Effector memory CD8-positive, alpha-beta T cell (primary cell): Measurements from ENCODE around the gene DYSF.

Source experiments
- ATAC-seq: fragments of 150-1000 bp; cut with Tn5 transposase; replicated peaks from 2 replicates; pipeline ENCODE4 v1.10.0; 2021; ENCODE audit warnings: mild to moderate bottlenecking, moderate library complexity
- DNase-seq, 3 experiments: peaks; one replicate each; pipeline ENCODE4 v3.0.0; 2021
- H3K27ac Mint-ChIP-seq, 2 donors: one replicate each; pipeline ENCODE4 v1.8.0; 2022; ENCODE audit warnings: mild to moderate bottlenecking in 2 of 2, mixed read lengths in 2 of 2, moderate library complexity in 2 of 2
- H3K27me3 Mint-ChIP-seq, 2 donors: one replicate each; pipeline ENCODE4 v1.8.0; 2022; ENCODE audit warnings: mixed read lengths in 2 of 2
- H3K36me3 Mint-ChIP-seq: one replicate; pipeline ENCODE4 v1.8.0; 2022; ENCODE audit warnings: mild to moderate bottlenecking, moderate library complexity, mixed read lengths; ENCODE audit not compliant: insufficient read depth
- H3K4me1 Mint-ChIP-seq, 2 donors: one replicate each; pipeline ENCODE4 v1.8.0; 2022; ENCODE audit warnings: low read depth in 2 of 2, mixed read lengths in 2 of 2
- H3K4me3 Mint-ChIP-seq, 2 donors: one replicate each; pipeline ENCODE4 v1.8.0; 2022; ENCODE audit warnings: mild to moderate bottlenecking in 2 of 2, mixed read lengths in 2 of 2, moderate library complexity in 2 of 2
- H3K9me3 Mint-ChIP-seq, 2 donors: one replicate each; pipeline ENCODE4 v1.8.0; 2022; ENCODE audit warnings: mixed read lengths in 2 of 2

DYSF gene

DNA sequence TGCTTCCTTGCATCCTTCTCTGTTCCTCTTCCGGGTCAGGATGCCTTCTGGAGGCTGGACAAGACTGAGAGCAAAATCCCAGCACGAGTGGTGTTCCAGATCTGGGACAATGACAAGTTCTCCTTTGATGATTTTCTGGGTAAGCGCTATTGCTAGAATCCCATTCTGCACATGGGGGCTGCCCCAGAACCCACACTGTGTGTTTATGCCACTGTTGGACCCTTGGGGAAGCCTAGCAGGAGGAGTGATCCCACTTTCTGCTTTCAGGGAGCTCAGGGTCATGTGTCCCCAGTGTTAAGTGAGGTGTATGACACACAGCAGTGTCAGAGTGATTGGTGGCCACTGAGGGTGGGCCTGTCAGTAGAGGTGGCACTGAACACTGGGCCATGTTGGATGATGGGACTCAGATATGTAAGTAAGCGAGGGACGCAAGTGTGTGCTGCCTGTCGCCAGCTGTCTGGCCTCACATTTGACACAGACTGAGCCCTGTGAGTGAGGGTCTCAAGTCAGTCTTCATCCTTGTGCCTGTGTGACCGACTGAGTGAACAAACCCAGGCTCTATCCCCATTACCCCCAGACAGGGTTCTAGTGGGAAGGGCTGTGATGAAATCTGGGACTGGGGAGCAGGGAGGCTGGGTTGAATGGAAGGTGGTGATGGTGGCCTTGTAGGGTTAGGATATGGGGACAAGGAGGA, 220.9 kb downstream of the DYSF start:
- no peaks in the 10 kb centered on the region for H3K9me3 Mint-ChIP-seq
- DNase-seq, result no peak
- no peak overlapping the region for H3K4me3 Mint-ChIP-seq
- H3K36me3 Mint-ChIP-seq, result peaks cover 2% of the 10 kb centered on the region
- no peak for ATAC-seq
- H3K27me3 Mint-ChIP-seq, result peaks cover 8 to 27% of the 10 kb centered on the region in 2 donors
- H3K27ac Mint-ChIP-seq, result no peak overlapping the region
- no peaks in the 10 kb centered on the region for H3K4me1 Mint-ChIP-seq

- Mint-ChIP-seq H3K27me3 (peaks cover under 1 to 21% of the 10 kb centered on the region in 2 donors), H3K27ac (no peak overlapping the region), H3K4me1 (no peaks in the 10 kb centered on the region), H3K4me3 (no peak overlapping the region), H3K9me3 (no peaks in the 10 kb centered on the region), H3K36me3 (no peaks in the 10 kb centered on the region)
- ATAC-seq (no peak), DNase-seq (no peak)
Measured at GRCh38 chr2:71675296-71675695, 221.9 kb downstream of the DYSF start.

- no peak for DNase-seq
- H3K36me3 Mint-ChIP-seq, result no peaks in the 10 kb centered on the region
- no peak overlapping the region for H3K4me3 Mint-ChIP-seq
- no peak overlapping the region for H3K27ac Mint-ChIP-seq
- H3K27me3 Mint-ChIP-seq, result peaks cover 0 to 29% of the 10 kb centered on the region in 2 donors
- H3K4me1 Mint-ChIP-seq, result peaks cover 0 to 2% of the 10 kb centered on the region in 2 donors
- H3K9me3 Mint-ChIP-seq, result no peaks in the 10 kb centered on the region
- no peak for ATAC-seq
Measured at GRCh38 chr2:71678874-71679273, 225.5 kb downstream of the DYSF start.

DNA sequence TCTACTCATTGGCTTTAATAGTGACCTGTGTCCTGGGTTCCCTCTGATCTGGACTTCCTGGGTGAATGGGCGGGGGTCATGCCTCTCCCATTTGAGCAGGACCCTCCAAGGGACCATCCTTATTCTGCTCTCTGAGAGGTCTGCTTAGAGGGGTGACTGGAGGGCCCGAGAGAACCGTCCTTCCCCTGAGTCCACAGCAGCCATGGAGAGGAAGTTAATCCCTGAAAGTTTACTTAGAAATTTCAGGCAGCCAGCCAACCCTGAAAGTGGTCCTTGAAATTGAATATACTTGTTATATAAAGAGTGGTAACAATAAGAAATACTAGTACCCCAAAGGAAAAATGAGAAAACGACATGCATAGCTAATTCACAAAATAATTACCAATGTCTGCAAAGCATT, 226.1 kb downstream of the DYSF start:
- Mint-ChIP-seq H3K36me3 (no peaks in the 10 kb centered on the region), H3K27me3 (peaks cover 0 to 30% of the 10 kb centered on the region in 2 donors), H3K9me3 (no peaks in the 10 kb centered on the region), H3K27ac (no peak overlapping the region), H3K4me1 (peaks cover 0 to 2% of the 10 kb centered on the region in 2 donors), H3K4me3 (no peak overlapping the region)
- DNase-seq, result no peak
- no peak for ATAC-seq

DNA sequence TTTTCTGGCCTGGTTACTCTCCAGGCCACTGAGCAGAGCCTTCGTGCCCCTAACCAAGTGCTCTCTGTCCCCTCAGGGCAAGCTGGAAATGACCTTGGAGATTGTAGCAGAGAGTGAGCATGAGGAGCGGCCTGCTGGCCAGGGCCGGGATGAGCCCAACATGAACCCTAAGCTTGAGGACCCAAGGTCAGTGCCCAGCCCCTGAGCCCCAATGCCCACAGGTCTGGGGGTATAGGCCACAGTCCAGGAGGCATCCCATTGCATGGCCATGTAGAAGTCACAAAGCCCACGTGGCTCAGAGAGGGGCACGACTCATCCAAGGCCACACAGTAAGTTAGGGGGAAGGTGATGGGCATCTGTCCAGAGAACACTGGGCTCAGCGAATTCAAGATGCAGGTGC, 227.6 kb downstream of the DYSF start:
- DNase-seq, result no peak
- Mint-ChIP-seq H3K27me3 (peaks cover 0 to 25% of the 10 kb centered on the region in 2 donors), H3K27ac (no peak overlapping the region), H3K9me3 (no peaks in the 10 kb centered on the region), H3K4me3 (no peak overlapping the region), H3K4me1 (peaks cover 0 to 2% of the 10 kb centered on the region in 2 donors), H3K36me3 (no peaks in the 10 kb centered on the region)
- ATAC-seq, result no peak

DNA sequence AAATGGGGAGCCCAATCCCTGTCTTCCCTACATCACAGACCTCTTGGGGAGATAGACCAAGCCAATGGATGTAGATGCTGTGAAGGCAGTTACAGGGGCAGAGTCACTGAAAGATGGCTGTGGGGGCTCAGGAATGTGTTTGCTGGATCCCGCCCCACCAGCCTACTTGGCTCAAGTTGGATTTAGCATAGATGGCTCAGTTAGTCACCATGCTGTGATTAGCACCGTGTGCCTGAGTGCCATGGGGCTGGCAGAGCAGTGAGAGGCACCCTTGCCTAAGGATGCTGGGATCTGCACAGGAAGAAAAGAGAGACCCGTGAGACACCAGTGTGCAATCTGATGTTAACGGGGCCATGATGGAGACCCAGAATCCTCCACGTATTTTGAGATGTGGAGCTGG, 228.3 kb downstream of the DYSF start:
- ATAC-seq, result no peak
- no peak overlapping the region for H3K27ac Mint-ChIP-seq
- no peak for DNase-seq
- H3K4me3 Mint-ChIP-seq, result no peak overlapping the region
- H3K36me3 Mint-ChIP-seq, result no peaks in the 10 kb centered on the region
- peaks cover 0 to 25% of the 10 kb centered on the region in 2 donors for H3K27me3 Mint-ChIP-seq
- peaks cover 0 to 2% of the 10 kb centered on the region in 2 donors for H3K4me1 Mint-ChIP-seq
- no peaks in the 10 kb centered on the region for H3K9me3 Mint-ChIP-seq

DNA sequence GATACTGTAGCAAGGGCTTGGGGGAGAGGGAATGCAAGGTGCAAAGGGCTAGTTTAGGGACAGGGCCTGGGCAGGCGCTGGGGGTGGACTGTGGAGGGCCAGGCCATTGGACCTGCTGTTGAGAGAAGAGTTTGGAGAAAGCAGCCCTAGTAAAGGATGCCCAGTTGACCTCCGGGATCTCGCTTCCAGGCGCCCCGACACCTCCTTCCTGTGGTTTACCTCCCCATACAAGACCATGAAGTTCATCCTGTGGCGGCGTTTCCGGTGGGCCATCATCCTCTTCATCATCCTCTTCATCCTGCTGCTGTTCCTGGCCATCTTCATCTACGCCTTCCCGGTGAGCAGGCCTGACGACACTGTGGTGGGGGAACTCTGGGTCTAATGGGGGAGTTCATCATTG, 229.0 kb downstream of the DYSF start:
- Mint-ChIP-seq H3K27me3 (peaks cover 0 to 25% of the 10 kb centered on the region in 2 donors), H3K4me3 (no peak overlapping the region), H3K36me3 (no peaks in the 10 kb centered on the region), H3K27ac (no peak overlapping the region), H3K4me1 (peaks cover 0 to 2% of the 10 kb centered on the region in 2 donors), H3K9me3 (no peaks in the 10 kb centered on the region)
- no peak for DNase-seq
- ATAC-seq, result no peak

- Mint-ChIP-seq H3K27ac (no peak overlapping the region), H3K27me3 (peaks cover 0 to 25% of the 10 kb centered on the region in 2 donors), H3K4me3 (no peak overlapping the region), H3K36me3 (no peaks in the 10 kb centered on the region), H3K4me1 (peaks cover 0 to 2% of the 10 kb centered on the region in 2 donors), H3K9me3 (no peaks in the 10 kb centered on the region)
- ATAC-seq, result no peak
- no peak for DNase-seq
Measured at GRCh38 chr2:71683070-71683469, 229.7 kb downstream of the DYSF start.

DNA sequence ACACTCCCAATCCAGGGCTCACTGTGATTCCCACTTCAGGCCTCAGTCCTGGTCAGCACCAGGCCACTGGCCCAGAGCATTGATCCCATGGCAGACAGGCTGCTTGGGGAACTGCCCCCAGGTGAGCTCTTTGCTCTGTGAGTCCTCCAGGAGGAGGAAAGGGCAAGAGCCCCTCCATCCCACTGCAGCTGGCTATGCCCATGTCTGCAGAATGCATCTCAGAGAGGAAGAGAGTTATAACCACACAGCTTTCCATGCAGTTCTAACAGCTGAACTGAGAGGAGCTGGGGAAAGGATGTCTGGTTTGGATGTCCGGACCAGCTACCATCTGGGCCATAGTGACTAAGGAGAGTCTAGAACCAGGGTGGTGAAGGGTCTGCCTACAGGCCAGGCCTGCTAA, 230.3 kb downstream of the DYSF start:
- H3K27me3 Mint-ChIP-seq, result peaks cover 0 to 25% of the 10 kb centered on the region in 2 donors
- H3K9me3 Mint-ChIP-seq, result peaks cover 0 to 5% of the 10 kb centered on the region in 2 donors
- H3K4me1 Mint-ChIP-seq, result peaks cover 0 to 2% of the 10 kb centered on the region in 2 donors
- no peak overlapping the region for H3K27ac Mint-ChIP-seq
- no peak overlapping the region for H3K4me3 Mint-ChIP-seq
- no peaks in the 10 kb centered on the region for H3K36me3 Mint-ChIP-seq
- ATAC-seq, result no peak
- DNase-seq, result no peak

DNA sequence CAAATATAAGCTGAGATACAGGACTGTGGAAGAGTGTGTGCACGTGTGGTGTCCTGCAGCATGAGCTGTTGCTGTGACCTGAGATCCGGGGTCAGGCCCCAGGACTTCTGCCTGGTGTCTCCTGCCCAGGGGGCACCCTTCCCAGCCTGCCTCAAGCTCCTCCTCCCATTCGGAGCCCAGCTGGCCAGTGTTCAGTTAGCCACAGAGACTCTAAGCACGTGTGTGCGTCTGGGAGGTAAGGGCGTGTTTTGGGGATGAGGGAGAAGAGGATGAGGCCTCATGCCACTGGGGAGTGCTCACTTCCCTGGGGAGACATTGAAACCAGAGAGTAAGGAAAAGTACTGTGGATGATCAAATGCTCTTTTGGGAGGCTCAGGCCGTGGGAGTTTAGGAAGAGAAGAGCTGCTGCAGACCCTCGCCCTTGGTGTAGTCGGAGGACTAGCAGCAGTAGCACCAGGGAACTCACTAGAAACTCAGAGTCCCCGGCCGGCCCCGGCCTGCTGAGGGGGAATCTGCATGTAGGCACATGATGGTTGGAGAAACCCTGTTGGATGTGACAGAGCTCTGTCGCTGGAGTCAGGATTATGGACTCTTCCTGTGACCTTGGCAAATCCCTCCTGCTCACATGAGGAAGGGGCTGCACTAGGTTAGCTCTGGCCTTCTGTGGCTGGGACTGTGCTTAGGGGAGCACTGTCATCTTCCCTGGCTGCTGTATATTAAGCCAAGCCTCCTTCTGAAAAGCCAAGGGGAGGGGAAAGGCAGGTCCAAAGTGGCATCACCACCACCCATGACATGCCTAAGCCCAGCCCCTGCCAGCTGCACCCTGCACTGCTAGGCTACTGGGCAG, 231.1 kb downstream of the DYSF start:
- Mint-ChIP-seq H3K27me3 (peaks cover 0 to 20% of the 10 kb centered on the region in 2 donors), H3K9me3 (peaks cover 0 to 6% of the 10 kb centered on the region in 2 donors), H3K4me1 (peaks cover 0 to 2% of the 10 kb centered on the region in 2 donors), H3K36me3 (no peaks in the 10 kb centered on the region), H3K4me3 (no peak overlapping the region), H3K27ac (no peak overlapping the region)
- no peak for DNase-seq
- ATAC-seq, result no peak

DNA sequence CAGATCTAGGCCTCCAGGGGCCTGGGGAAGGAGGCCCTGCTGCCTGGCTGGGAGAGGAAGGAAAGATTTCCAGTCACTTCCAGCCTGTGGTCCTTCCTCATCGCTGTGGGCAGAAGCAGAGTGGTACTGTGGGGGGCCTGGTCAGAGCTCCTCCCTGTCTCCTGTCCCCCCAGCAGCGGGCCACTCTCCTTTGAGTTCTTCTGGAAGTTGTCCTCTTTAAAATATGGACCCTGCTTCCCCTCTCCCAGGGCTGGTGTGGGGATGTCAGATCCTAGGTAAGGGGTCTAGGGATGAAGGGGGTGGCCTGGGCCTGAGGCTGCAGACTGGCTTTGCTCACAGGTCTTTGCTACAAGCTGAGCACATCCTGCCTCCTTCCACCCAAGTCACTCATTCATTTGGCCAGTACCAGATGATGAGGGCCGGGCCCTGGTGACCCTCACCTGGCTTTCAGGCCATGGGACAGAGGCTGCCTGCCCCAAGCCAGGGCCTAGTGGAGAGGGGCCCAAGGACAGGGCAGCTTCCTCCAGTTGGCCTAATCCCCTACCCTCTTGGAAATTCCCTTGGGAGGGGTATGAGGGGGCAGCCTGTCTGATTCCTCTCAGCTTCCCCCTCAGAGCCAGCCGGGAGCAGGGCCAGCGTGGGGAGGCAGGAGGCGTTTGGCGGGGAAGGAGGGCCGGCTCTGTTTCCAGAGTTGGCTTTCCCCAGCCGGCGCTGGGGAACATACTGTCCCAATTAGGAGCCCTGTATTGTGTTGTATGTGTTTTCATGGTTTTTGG, 231.9 kb downstream of the DYSF start:
- Mint-ChIP-seq H3K36me3 (no peaks in the 10 kb centered on the region), H3K9me3 (peaks cover 0 to 6% of the 10 kb centered on the region in 2 donors), H3K4me3 (no peak overlapping the region), H3K27me3 (peaks cover 0 to 19% of the 10 kb centered on the region in 2 donors), H3K4me1 (peaks cover 0 to 2% of the 10 kb centered on the region in 2 donors), H3K27ac (no peak overlapping the region)
- DNase-seq, result no peak
- ATAC-seq, result no peak

DNA sequence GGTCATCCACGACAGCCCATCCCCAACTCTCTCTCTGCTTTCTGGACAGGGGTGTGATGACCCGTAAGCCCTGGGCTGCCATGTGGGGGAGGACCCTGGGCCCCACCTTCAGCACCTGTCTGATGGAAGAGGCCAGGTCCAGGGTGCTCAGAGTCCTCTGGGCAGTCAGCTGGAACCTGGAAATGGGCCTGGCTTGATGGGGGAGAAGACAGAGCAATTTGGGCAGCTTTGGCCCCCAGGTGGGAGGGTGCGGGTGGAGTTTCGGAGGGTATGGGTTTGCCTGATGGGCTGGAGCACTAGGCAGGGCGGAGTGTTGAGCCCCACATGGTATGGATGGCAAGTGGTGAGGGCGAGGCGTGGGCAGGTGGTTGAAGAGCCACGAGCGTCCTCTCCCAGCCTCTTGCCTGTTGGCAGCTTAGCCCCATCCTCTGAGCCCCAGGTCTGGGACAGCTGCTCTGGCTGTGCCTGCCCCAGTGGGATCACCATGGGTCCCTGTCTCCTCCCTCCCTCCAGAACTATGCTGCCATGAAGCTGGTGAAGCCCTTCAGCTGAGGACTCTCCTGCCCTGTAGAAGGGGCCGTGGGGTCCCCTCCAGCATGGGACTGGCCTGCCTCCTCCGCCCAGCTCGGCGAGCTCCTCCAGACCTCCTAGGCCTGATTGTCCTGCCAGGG, 232.7 kb downstream of the DYSF start:
- DNase-seq (no peak), ATAC-seq (no peak)
- peaks cover 0 to 2% of the 10 kb centered on the region in 2 donors for H3K4me1 Mint-ChIP-seq
- peaks cover 0 to 19% of the 10 kb centered on the region in 2 donors for H3K27me3 Mint-ChIP-seq
- no peak overlapping the region for H3K27ac Mint-ChIP-seq
- H3K9me3 Mint-ChIP-seq, result peaks cover 0 to 6% of the 10 kb centered on the region in 2 donors
- H3K4me3 Mint-ChIP-seq, result no peak overlapping the region
- H3K36me3 Mint-ChIP-seq, result no peaks in the 10 kb centered on the region

- ATAC-seq (no peak), DNase-seq (no peak)
- Mint-ChIP-seq H3K4me3 (no peak overlapping the region), H3K4me1 (peaks cover 0 to 2% of the 10 kb centered on the region in 2 donors), H3K9me3 (peaks cover 0 to 6% of the 10 kb centered on the region in 2 donors), H3K27me3 (peaks cover 0 to 14% of the 10 kb centered on the region in 2 donors), H3K27ac (no peak overlapping the region), H3K36me3 (no peaks in the 10 kb centered on the region)
Measured at GRCh38 chr2:71686781-71687180, 233.4 kb downstream of the DYSF start.
